Stimulated activated CD8-positive, alpha-beta memory T cell treated with anti-CD3 and anti-CD28 coated beads, Interleukin-2, amount 100 ng/mL, for 48 hours (primary cell): ENCODE results near the gene TAS1R2.
"Not testable (repeated sequence)": the region's sequence is repeated elsewhere in the genome, so short reads cannot be mapped to it uniquely, and the experiment has no call there.

Experiments used
- DNase-seq, 2 donors: peaks; one replicate each; pipeline ENCODE4 v3.0.0-alpha.2; 2020; ENCODE audit warnings: low read depth in 2 of 2

The TAS1R2 gene

DNA sequence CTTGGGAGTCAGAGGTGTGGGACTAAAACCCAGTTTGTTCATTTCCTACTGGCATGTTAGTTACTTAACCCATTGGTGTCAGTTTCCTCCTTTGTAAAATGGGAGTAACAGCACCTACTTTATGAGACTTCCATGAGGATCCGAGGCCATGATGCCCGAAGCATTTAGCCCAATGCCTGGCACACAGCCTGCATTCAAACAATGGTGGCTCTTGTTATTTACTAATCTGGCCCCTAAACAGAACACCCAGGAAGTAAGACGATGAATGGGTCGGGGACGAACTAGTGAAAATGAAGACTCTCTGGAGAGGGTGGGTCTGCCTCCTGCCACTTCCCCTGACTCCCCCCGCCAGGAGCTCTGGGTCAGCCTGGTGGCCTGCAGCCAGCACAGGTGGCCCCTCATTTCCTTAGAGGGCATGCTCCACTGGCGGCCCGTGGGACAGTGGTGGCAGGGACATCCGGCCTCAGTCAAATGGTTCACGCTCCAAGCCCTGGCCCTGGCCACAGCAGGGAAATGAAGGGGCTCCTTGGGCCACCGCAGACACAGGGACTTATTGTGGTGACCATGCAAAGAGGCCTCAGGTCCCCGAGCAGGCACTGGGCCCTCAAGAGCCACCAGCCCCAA is 9.5 kb upstream of the TAS1R2 start:
- no peak for DNase-seq

DNA sequence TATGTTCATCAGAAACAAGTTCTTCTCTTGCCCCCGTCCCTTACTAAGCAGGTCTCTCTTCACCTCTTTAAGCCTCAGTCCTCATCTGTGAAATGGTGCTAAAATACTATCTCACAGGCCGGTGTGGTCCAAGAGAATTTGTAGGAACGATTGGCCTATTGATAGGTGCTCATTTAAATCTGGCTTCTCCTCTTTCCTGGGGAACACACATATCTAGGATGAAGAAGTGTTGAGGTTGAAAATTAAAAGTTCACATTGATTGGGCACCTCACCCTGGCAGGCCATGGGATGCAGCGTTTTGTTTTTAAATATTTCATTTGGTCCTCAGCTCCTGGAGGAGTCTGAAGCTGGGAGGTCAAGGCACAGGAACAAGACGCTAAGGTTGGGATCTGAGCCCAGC is 8.9 kb upstream of the TAS1R2 start:
- no peak for DNase-seq

DNA sequence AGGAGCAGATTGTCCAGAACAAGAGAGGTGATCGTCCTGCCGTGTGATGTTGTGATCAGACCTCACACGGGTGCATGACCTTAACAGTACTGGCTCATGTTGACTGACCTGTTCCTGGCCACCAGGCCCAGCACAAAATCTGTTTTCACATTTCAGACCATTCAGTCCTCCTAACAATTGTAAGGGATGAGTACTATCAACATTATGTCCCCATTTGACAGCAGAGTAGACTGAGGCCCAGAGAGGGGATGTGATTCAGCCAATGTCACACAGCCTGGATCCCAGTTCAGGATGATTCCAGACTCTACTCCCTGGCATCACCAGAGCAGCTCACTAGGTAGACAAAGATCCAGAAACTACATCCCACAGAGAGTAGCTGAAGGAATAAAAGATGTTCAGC is 7.4 kb upstream of the TAS1R2 start:
- no peak for DNase-seq

DNA sequence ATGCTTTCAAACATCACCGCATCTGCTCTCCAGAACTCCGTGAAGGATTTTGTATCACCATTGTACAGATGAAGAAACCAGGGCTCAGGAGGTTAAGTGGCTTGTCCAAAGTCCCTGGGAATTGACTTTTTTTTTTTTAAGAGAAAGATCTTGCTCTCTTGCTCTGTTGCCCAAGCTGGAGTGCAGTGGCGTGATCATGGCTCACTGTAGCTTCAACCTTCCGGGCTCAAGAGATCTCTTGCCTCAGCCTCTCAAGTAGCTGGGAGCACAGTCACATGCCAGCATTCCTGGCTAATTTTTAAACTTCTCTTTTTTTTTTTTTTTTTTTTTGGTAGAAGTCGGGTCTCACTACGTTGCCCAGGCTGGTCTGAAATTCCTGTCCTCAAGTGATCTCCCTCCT is 6.9 kb upstream of the TAS1R2 start:
- DNase-seq, result no peak

DNA sequence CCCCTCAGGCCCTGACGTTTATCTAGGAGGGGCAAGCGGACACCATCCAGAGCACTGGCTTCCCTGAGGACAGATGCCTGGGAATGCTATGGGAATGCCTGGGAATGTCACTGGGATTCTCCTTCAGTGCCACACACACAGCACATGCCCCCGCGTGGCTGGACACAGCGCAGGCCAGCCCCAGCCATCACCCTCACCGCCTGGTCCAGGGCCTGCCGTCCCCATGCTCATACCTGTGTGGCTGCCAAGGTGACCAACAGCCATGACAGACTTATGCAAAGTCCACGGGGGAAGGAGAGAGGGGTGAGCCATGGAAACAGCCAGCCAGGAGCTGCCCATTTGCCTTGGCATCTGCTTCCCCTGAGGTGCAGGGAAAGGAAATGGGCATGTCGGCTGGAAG is 5.7 kb upstream of the TAS1R2 start:
- DNase-seq, result no peak

DNA sequence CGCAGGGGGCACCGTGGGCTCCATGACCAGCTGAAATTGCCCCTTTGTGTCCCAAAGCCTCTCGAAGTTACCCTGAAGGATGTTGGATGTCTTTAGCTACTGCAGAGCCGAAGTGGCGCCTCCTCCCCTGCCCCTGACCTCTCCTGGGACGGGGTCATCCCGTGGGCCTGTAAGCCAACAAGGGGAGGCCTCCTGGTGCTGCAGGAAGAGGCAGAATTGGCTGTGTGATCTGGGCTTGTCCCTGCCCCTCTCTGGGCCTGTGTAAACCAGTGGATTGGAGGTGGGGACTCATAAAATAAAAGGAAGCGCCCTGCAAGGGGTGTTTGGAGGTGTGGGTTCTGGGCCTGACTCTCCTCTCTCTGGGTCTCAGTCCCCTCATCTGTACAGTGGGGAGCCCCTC is 2.1 kb upstream of the TAS1R2 start:
- DNase-seq, result no peak

DNA sequence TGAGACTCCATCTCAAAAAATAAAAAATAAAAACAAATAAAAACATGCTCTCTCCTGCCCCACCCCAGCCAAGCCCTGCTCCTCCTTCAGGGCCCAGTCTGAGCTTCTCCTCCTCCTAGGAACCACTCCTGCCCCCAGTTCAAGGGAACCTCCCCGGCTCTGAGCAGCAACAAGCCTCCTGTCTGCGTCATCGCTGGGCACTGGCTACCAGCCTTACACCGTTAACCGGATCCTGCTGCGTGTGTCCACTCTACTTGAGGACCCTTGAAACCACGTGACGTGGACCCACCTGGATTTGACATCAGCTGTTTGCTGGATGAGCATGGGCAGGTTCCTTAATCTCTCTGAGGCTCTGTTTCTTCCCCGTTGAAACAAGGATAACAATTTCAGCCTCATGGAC is 1.6 kb upstream of the TAS1R2 start:
- DNase-seq, result no peak

DNA sequence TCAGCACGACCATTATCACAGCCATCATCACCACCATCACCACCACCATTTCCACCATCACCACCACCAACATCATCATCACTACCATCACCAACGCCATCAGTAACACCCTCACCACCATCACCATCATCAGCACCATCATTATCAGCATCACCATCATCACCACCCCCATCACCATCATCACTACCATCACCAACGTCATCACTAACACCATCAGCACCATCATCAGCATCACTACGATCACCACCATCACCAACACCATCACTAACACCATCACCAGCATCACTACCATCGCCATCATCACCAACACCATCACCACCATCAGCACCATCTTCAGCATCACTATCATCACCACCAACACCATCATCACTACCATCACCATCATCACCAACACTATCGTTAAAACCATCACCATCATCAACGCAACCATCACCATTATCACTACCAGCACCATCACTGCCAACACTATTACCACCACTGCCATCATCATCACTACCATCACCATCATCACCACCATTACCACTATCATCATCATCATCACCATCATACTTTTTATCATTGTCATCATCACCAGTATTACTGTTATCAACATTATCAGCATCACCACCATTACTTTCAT is 1.3 kb downstream of the TAS1R2 start:
- no peak for DNase-seq

DNA sequence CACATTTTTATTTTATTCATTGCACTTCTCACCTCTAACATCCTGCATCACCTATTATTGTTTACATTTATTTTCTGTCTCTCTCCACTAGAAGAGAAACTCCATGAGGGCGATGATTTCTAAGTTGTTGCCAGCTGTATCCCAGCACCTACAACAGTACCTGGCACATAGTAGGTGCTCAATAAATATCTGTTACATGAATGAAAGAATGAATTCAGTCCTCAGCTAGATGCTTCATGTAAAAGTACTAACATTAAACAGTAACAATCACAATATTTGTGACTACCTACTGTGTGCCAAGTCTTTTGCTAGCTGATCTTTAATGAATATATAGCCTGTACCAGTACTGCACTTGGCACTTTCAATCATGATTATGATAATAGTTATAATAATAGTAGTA is 3.0 kb downstream of the TAS1R2 start:
- DNase-seq, result no peak

DNA sequence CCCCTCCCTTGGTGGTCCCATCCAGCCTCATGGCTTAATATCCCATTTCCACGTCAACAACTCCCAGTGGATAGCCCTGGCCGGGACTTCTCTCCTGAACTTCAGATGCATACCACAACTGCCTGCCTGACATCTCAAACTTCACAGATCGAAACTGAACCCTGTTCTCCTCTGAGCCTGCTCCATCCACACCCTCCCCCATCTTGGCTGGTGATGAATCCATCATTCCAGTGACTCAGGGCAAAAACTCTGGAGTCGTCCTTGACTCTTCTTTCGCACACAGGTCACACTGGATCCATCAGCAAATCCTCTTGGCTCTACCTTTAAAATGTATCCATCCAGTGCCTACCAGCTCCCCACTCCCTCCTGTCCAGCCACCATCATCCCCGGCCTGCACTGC is 3.9 kb downstream of the TAS1R2 start:
- no peak for DNase-seq

DNA sequence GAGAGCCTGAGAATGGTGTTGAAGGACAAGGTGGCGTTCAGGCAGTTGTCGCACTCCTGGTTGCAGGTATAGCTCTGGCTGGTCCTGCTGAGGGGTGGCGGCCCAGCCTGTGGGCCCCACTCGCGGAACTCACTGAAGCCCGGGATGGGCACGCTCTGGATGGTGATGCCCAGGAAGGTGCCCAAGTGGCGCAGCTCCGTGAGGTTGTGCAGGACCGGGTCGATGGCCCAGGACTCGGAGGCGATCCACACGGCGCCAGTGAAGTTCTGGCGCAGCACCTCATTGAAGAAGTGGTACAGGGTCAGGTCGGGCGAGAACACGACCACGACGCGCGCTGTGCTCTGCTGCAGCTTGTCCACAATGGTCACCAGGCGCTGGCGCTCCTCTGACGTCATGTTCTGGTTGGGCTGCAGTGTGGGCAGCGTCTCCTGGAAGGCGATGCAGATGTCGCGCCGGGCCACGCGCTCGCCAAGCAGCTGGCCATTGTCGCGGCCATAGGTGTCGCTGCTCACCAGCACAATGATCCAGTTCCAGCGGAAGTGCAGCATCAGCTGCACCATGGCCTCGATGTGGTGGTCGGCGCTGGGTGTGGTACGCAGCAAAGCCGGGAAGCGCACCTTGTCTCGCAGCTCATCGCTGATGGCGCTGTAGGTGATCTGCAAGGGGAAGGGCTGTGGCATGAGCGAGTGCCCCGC is 5.0 kb downstream of the TAS1R2 start:
- DNase-seq, result no peak

DNA sequence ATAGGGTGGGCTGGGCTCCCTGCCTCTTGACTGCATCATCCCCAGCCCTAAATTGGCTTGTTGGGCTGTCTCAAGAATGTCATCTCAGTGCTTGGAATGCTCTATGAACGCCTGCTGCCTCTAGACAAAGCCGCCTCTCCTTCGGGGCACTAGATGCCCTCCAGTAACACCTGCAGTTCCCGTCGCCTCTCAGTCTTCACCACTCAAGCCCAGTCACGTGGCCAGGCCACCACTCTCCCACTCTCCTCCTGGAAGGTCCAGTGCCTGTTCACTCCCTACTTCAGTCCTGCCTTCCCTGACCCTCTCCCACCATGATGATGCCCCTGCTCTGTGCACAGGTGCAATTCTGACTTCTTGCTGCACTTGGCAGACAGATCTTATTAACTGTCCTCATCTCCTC is 7.0 kb downstream of the TAS1R2 start:
- DNase-seq, result no peak

DNA sequence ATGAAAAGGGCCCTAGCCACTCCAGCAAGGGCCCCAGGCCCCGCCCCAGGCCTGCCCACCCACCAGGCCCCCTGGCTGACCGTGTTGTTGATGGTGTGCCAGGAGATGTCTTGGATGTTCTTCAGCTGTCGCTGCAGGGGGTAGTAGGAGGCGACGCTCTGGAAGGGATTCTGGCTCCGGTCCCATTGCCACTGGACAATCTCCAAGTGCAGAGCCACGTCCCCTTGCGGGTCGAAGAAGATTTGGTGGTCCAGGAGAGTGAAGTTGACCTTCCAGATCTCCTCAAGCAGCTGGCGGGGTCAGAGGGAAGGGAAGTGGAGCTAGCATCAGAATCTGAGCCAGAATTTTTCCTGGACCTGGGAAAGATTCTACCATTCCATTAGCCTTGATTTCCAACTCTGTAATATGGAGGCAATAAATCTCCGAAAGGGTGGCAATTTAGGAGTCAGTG is 10.2 kb downstream of the TAS1R2 start:
- DNase-seq, result no peak

DNA sequence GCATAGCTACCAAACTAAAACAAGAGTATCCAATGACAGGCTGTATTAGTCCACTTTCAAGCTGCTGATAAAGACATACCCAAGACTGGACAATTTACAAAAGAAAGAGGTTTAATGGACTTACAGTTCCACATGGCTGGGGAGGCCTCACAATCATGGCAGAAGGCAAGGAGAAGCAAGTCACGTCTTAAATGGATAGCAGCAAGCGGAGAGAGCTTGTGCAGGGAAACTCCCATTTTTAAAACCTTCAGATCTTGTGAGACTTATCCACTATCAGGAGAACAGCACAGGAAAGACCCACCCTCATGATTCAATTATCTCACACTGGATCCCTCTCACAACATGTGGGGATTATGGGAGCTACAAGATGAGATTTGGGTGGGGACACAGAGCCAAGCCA is 11.7 kb downstream of the TAS1R2 start:
- not testable (repeated sequence) for DNase-seq

DNA sequence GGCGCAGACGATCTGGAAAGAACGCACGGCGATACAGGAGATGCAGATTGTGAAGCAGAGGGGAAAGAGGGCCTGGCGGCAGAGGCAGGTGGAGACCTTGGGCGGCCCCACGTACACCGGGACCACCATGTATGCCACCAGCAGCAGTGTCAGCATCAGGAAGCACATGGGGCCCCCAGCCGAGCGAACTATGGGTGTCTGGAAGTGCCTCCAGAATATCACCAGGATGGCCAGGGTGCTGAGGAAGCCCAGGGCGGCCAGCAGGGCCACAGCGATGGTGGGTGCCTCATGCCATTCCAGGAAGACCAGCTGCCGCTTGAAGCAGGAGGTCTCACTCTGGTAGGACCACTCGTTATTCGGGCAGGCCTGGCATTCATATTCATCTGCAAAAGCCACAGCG is 19.3 kb downstream of the TAS1R2 start:
- DNase-seq, result no peak

DNA sequence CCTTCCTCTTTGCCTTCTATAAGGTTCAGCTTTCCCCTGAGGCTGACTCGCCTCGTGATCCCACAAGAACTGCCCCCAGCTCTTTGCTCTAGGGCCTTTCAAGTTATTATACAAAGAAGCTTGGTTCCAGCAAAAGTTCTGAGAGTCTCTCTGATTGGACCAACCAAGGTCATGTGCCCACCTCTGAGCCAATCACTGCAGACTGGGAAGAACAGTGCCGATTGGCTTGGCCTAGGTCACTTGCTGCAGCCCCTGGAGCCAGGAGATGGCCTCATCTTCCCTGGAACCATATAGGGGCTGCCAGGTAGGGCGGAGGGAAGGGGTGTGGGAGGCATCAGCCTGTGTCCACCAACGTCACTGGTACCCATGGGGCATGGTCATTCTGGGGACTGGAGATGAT is 22.8 kb downstream of the TAS1R2 start:
- no peak for DNase-seq

DNA sequence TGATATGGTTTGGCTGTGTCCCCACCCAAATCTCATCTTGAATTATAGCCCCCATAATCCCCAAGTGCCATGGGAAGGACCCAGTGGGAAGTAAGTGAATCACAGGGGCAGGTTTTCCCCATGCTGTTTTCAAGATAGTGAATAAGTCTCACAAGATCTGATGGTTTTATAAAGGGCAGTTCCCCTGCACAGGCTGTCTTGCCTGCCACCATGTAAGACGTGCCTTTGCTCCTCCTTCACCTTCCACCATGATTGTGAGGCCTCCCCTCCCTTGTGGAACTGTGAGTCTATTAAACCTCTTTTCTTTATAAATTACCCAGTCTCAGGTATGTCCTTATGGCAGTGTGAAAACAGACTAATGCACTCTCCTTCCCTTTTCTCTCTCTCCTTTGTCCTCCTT is 27.1 kb downstream of the TAS1R2 start:
- not testable (repeated sequence) for DNase-seq

DNA sequence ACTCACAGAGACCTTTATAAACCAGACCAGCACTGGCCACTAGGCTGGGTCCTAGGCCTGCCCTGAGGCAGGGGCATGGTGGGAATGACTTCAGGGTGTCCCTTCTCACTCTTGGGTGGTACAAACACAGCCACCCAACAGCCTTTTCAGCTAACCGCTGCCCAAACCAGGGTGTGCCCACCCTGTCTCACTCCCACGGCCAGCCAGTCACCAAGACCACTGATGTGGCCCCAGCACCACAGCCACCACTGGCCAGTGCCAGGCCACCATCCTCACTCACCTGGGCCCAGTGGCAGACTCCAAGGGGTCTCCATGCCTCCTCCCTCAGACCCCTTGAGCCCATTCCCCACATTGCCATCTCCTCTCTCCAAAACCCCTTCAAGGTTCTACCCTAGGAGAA is 27.8 kb downstream of the TAS1R2 start:
- no peak for DNase-seq

DNA sequence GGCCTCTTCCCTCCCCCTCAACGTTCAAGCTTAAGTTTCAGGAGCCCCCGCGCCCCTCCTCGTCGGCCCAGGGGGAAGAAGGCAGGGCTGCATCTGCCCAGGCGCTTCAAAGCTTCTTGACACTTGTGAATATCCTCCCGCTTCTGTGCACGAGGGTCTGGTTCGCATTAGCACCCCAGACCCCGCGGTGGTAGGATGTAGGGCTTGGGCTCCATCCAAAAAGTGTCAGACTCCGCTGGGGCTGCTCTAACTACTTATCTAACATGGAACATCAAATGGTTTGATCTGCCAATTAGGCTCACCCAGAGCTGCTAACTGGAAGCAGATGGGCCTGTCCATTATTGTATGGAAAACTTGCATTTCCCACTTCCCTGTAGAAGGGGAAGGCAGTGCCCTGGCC is 28.9 kb downstream of the TAS1R2 start:
- no peak for DNase-seq

DNA sequence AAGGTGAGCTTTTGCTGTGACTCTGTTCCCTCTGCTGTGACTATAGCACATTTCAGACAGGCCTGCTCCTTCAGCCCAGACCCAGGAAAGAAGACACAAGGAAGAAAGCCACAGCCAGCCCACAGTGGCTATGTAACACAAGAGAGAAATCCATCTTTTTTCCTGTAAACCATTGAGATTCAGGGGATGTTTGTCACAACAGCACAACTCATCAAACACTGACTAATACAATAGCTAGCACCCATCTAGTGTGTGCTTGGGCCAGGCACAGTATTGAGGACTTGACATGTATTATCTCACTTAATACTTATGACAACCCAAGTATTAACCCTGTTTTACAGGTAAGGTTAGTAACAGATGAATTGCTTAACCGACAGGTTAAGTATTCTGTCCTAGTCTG is 29.8 kb downstream of the TAS1R2 start:
- no peak for DNase-seq

DNA sequence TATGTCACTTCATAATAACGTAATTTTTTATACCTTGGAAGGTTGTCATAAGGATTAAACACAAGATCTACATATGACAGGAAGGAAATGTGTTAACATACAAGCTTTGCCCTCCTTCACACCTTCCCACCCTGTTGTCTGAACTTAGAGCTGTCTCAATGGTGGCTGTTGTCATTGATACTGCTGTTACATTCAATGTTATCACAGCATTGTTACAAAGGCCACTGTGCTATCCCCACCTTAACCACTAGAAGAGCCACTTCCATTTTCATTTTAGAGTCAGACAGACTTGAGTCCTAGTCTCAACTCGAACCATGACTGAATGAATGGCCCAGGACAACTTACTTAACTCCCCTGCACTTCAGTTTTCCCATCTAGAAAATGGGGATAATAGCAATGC is 31.2 kb downstream of the TAS1R2 start:
- DNase-seq, result no peak

DNA sequence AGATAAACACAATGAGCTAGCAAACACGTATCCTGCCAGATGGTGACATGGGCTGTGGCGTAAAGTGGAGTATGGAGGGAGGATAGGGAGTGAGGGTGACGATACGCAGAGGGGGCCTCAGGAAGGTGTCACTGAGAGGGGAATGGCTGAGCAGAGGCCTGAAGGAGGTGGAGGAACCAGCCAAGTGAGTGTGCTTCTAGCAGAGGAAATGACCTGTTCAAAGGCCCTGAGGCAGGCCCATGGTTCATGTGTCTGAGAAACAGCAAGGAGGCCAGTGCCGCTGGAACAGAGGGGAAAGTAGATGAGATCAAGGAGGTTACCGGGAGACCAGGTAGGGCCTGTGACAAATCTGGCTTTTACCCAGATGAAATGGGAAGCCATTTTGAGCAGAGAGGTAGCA is 36.0 kb downstream of the TAS1R2 start:
- no peak for DNase-seq
